NB4 (cell line): ENCODE data around the gene CFAP46.

Experiments
- POLR2A ChIP-seq: IDR thresholded peaks from 2 replicates; pipeline ENCODE4 v1.6.1; 2011; ENCODE audit warnings: mild to moderate bottlenecking; ENCODE audit not compliant: insufficient read length; ENCODE audit errors: extremely low read depth
- TF ChIP-seq, protein P1 (sequence below): IDR thresholded peaks from one replicate; pipeline ENCODE4 v1.5.1; 2012; ENCODE audit warnings: low read depth, low read length
- TF ChIP-seq, protein P2 (sequence below): IDR thresholded peaks from 2 replicates; pipeline ENCODE4 v1.6.1; 2011; ENCODE audit warnings: low read depth, low read length

DNA sequence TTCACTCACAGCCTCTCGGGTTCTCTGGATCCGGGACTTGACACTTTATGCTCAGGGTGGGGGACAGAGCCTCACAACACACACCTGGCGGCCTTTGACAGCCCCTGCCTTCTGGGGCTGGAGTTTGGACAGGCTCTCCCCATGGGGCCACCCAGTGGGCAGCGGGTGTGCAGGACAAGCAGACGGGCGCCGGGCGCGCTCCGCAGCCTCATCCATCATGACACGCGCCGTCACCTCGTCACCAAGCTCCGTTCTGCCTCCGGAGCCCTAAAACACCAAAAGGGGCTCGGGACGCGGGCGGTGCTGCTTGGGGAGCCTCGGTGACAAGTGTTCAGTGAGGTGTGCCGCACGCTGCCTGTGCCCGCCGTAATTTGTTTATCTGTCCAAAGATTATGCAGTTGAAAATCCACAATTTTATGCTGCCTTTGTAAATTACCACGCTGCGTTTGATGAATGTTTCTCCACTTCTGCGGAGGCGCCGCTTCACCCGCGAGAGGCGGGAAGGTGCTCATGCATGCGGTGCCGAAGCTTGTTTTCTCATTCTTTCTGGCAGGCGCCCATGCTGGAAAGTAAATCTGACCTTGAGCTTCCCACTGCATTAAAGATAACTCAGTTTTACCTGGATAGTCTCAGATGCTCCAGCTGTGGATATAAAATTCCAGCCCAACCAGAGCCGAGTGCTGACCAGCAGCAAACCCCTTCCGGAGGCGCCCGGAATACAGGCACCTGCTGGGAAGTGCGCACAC is 162.6 kb downstream of the CFAP46 start:
- TF ChIP-seq, protein P1, sequence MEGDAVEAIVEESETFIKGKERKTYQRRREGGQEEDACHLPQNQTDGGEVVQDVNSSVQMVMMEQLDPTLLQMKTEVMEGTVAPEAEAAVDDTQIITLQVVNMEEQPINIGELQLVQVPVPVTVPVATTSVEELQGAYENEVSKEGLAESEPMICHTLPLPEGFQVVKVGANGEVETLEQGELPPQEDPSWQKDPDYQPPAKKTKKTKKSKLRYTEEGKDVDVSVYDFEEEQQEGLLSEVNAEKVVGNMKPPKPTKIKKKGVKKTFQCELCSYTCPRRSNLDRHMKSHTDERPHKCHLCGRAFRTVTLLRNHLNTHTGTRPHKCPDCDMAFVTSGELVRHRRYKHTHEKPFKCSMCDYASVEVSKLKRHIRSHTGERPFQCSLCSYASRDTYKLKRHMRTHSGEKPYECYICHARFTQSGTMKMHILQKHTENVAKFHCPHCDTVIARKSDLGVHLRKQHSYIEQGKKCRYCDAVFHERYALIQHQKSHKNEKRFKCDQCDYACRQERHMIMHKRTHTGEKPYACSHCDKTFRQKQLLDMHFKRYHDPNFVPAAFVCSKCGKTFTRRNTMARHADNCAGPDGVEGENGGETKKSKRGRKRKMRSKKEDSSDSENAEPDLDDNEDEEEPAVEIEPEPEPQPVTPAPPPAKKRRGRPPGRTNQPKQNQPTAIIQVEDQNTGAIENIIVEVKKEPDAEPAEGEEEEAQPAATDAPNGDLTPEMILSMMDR: no peak
- TF ChIP-seq, protein P2, sequence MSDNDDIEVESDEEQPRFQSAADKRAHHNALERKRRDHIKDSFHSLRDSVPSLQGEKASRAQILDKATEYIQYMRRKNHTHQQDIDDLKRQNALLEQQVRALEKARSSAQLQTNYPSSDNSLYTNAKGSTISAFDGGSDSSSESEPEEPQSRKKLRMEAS: no peak
- TF ChIP-seq POLR2A: no peak
